Mesenteric fat pad (tissue), 1 donor: ENCODE results near the gene ATP6V0A1. TPM values are rescaled to one million over a fixed set of nuclear protein-coding genes. Genes with fewer than 3 reads are reported as not detected.
"Not testable (repeated sequence)": the region's sequence is repeated elsewhere in the genome, so short reads cannot be mapped to it uniquely, and the experiment has no call there.

Experiments used
- DNase-seq: peaks from one replicate; pipeline ENCODE4 v3.0.0-alpha.2; 2020; ENCODE audit warnings: low spot score
- total RNA-seq: library from RNA; stranded (reverse); fragmentation: NEBNext Ultra II Directional; extraction: Animal tissue kit (Norgen Biotek cat#: 25700); gene quantifications from one replicate; pipeline ENCODE4 v1.2.1, GENCODE V29; 2021
- donor health status: DM: yes; HTN: yes; CAD: no.

ATP6V0A1 gene
- total RNA-seq, 1 donor from 2014 or later: 84.1 TPM

DNA sequence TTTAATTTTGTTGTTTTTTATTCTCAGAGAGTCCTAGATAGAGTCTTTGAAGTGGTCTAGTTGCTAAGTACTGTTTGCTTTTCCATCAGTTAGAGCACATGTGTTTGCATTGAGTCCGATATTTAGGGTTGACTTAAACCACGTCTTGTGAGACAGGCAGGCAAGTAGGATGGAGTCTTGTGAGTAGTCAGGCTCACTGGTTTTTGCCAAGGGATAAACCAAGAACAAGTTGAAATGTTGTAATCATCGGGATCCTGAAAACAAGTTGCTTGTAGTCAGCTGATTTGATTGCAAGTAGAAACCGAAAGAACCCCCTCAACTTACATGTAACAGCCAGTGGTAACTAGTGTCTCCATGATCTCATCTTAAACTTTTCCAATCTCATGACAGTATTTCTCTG, 17.2 kb downstream of the ATP6V0A1 start:
- DNase-seq: no peak

DNA sequence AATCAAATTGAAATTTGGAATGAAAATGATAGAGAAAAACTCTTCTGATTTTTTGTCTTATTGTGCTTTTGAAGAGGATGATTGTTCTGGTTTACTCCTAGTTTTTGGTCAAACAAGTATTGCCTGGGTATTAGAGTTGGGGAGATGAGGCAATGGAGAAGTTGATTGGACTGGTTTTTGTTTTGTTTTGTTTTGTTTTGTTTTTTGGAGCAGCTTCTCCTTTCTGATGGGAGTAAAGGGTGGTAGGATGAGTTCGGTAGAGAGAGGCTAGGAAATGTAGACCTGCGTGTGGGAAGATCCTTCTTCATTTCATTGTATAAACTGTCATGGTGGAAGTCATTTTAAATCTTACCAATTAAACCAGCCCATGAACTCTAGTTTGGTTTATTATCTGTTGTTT, 17.7 kb downstream of the ATP6V0A1 start:
- DNase-seq: no peak

DNA sequence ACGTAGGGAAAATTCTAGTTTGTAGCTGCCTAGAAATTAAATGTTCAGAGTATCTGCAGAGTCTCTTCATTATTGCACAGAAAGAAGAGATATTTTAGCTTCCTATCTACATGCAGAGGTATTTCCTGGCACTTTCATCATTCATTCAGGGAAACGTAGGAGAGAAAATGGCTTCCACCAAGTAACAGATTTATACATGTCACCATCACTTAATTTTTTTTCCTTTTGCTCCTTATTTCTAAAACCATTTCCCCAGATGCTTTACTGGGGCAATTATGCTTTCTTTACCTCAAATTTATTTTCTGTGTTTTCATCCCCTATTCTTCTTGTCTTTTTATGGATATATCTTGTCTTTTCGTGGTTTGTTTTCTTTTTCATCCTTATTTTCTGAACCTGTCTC, 18.5 kb downstream of the ATP6V0A1 start:
- no peak for DNase-seq

DNA sequence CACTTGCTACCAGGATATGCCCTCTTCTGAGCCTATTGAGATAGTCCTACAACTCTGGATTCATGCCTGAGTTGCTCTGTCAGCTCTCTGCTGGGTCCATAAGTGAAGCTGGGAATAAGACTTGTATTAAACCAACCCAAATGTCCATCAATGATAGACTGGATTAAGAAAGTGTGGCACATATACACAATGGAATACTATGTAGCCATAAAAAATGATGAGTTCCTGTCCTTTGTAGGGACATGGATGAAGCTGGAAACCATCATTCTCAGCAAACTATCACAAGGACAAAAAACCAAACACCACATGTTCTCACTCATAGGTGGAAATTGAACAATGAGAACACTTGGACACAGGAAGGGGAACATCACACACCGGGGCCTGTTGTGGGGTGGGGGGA, 19.1 kb downstream of the ATP6V0A1 start:
- not testable (repeated sequence) for DNase-seq

DNA sequence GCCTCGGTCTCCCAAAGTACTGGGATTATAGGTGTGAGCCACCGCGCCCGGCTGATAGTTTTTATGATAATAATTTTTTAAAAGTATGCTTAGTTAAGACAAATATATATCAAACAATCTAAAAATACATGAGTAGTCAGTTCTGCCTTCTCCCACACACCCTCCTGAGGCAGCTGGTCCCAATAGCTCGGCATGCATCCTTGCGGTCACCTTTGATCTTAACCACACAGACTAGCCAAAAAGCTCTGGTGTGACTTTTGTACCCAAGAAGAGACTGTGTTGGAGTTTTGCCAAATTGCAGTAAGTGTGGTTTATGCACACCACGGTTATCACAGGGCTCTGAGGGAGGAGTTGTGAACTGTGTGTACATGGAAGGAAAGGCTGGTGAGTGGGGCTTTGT, 25.6 kb downstream of the ATP6V0A1 start:
- DNase-seq: no peak

DNA sequence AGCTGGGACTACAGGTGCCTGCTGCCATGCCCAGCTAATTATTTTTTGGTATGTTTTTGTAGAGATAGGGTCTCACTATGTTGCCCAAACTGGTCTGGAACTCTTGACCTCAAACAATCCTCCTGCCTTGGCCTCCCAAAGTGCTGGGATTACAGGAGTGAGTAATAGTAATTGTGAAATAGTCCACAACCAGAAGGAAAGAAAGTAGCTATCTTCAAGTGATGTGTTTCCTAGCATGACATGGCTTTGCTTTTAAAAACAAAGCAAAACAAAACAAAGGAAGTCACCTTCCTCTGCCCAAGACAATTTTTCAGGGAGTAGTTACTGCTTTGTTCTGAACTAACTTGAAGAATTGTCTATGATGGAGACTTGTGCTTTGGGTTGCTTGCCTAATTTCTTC, 27.0 kb downstream of the ATP6V0A1 start:
- no peak for DNase-seq

DNA sequence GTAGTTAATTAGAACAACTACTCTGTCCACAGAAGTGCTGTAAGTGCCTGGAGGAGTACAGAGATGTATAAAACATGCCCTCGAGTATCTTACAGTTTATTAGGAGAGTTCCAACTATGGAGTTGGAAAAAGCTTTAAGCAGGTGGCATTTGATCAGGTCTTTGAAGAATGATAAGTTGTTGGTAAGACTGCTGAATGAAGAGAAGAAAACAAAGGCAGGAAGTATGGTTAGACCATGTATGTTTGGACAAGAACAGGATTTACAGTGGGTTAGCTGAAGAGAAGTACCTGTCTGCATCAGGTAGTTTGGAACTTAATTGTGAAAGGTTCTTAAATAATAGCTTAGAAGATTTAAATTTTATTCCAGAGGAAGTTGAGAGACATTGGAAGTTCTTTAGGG, 29.4 kb downstream of the ATP6V0A1 start:
- no peak for DNase-seq

DNA sequence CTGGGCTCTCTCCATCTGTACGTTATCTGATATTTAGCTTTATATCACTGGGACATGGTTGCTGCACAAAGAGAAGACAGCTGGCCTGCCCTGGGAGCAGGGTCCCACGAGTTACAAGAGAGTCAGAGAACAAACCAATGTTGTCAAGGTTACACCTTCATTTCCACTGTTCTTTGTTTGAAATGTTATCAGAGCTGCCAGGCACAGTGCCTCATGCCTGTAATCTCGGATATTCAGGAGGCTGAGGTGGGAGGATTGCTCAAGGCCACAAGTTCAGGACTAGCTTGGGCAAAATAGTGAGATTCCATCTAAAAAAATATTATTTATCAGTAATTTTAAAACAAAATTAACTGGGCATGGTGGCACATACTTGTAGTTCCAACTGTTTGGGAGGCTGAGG, 34.6 kb downstream of the ATP6V0A1 start:
- no peak for DNase-seq

DNA sequence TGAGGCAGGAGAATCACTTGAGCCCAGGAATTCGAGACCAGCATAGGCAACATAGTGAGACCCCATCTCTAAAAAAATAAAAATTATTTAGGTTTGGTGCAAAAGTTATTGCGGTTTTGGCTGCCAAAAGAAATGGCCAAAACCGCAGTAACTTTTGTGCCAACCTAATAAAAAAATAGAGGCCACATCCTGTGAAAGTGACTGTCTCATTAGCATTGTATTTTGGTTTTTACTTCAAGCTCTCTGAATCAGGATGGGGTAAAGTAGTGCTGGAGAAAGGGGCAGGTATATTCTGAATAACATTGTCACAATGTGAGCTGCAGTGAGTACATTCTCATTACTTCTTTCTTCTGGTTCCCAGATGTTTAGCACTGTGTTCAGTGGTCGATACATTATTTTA, 36.0 kb downstream of the ATP6V0A1 start:
- DNase-seq: no peak

DNA sequence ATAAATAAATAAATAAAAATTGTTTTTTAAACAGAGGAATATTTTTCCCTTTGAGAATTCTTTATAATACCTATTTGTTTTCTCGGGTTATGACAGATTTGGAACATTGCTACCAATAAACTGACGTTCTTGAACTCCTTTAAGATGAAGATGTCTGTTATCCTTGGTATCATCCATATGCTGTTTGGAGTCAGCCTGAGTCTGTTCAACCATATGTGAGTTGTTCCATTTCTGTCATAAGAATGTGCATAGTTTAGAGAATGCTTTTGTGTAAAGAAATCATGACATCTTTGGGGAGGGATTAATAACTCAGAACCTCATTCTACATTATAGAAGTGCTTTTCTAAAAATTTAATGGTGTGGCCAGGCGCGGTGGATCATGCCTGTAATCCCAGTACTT, 40.1 kb downstream of the ATP6V0A1 start:
- no peak for DNase-seq

DNA sequence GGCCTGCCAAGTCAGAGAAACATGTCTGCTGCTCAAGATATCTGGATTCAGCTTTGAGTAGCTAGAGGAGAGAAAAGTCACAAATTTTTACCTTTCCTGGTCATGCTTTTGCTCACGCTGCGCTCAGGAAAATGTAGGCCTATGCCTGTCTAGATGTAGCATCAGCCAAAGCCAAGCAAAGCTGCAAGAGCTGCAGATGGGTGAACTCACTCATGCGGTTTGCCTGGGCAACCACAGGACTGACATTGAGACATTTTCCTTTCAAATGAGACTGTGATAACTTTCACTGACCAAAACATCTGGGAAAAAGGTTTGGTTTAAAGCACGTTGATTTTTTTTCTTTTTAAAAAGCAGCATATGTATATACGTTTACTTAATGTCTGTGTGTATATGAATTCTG, 43.4 kb downstream of the ATP6V0A1 start:
- no peak for DNase-seq

DNA sequence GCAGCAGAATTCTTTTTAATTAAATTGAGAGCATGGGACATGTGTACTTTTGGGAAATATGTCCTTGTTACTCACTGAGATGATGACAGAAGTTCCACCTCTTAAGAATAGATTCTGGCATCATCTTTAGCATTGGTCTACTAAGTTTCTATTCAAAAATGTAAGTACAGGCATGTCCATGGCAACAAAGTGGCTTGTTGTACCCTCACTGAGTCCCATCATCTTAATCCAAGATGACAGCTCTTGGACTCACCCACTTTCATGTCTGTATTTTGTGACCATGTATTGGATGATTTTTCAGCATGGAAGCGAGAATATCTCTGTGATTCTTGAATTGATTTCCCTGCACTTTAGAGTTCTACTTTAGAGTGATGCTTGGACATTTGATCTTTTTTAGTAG, 44.2 kb downstream of the ATP6V0A1 start:
- no peak for DNase-seq

DNA sequence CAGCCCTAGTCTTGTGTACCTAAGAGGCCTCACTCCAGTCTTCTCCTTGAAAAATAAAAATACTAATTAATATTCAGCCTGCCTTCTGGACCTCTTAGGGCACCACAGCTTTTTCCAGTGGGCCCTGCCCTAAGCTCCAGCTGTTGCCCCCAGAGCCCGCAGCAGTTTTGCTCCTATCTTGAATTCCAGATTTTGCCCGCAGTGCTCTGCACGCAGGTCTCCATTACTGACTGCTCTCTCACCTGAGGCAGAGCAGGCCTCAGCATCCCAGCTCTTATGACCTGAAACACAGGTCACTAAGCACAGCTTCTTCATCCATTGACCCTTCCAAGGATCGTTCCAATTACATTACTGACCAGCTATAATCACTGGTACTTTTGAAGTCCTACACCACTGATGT, 49.0 kb downstream of the ATP6V0A1 start:
- no peak for DNase-seq

DNA sequence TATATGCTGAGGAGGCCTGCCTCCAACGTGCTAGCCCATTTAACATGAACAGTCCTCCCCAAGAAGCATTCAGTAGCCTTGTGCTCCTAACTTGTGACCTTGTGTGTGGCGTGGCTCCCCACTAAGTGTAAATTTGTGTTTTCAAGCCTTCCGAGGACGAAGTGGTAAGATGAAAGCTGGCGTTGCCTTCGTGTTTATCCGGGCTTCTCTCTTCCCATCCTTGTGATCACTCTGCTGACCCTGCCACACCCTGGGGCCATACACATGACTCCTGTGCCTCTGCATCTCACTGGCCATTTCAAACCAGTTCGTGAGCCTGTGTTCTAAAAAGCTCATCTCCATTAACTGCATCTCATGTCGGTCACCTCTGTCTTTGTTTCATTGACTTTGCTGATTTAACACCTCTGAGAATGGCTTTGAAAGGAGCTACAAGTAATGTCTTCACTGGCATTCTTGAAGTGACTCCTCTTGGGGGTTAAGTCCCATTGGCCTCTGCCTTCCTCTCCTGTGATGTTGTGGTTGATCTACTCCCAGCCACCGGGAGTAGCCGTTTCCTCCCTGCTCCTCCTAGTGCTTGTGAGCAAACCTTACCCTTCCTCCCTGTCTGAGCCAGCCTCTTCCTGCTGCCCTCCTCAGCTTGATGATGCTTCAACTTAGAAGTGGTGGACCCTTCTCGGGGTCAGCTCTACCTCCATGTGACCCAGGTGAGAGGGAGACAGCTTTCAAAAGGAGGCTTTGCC, 49.9 kb downstream of the ATP6V0A1 start:
- DNase-seq: no peak

DNA sequence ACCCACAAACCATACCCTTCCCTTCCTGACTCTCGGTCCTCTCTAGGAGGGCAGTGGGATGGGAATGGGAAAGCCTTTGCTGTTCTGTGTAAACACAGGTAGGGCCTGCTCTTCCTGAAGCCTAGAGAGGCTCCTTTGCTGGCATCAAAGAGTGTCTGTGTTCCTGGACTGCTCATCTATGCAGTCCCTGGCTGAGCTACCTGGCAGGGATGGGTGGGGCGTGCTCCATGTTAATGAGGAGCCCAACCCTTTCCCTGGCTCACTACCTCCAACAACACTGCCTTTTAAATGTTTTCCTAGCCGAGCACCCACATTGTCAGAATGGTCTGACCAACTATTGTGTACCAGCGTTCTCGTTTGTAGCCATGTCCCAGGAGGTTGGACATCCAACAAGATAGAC, 50.7 kb downstream of the ATP6V0A1 start:
- DNase-seq: no peak

DNA sequence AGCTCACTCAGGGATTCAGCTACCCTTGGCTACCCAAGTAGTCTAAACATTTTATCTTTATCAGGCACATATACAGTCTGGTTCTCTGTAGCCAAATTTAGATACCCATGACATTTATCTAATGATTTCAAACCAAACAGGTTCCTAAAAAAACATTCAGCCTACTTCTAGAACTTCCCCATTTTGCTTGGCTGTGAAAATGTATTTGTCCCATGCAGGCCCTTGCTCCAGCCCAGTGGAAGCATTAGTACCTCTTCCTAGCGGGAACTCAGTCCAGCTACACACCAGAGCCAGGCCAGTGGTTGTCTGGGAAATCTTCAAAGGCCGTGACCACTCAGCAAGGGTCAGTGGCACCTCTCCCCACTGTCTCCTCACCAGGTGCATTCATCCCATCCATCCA, 51.2 kb downstream of the ATP6V0A1 start:
- DNase-seq: no peak

DNA sequence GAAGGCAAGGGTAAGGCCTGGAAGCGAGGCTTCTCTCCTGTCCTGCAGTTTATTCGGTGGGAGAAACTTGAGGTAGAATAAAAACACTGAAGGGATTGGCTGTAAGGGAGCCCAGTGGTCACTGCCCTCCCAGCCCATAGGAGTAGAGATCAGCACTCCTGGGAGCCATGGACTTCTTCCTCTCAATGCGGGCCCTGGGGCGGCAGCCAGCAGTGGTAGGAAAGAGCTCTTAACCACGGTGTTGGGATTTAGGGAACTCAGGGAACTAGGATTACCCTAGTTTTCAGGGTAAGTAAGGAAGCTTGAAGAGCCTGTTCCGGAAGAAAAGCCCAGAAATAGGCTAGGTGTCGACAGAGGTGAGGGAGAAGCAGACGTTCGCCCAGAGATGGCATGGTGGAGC, 53.6 kb downstream of the ATP6V0A1 start:
- DNase-seq: no peak

DNA sequence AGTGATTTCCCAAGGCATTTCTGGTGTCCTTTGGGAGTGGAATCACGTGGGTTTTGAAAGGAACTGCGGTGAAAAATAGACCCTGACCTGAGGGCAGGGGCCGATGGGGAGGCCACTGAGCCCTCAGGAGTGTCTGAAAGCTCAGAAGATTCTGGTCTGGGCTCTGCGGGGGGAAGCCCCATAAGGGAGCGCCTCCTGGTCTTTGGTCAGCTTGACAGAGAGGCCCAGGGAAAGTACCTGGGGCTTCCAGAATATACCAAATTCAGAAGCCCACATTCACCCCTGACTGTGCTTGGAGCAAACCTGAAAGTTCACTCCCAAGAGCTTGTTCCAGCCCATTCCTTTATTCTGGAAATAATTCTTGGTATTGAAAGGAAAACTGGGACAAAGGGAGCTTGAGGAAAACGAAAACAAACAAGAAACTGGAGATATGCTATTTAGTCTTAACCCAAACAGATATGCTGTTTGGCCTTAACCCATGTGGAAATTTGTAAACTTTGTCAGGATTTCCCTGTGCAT, 54.1 kb downstream of the ATP6V0A1 start:
- no peak for DNase-seq

DNA sequence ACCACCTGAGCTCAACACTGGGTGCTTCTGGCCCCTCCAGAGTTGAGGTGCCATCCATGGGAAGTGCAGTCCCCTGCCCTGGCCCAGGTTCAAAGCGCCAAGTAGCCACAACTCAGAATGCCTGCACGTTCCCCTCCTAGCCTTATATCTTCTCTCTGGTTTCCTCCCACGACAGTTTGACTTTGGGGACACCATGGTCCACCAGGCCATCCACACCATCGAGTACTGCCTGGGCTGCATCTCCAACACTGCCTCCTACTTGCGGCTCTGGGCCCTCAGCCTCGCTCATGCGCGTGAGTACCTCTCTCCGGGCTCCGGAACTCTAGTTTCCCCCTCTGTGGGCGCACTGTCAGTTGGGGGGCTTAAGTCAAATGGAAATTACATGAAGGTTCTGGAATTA, 55.0 kb downstream of the ATP6V0A1 start:
- DNase-seq: no peak

DNA sequence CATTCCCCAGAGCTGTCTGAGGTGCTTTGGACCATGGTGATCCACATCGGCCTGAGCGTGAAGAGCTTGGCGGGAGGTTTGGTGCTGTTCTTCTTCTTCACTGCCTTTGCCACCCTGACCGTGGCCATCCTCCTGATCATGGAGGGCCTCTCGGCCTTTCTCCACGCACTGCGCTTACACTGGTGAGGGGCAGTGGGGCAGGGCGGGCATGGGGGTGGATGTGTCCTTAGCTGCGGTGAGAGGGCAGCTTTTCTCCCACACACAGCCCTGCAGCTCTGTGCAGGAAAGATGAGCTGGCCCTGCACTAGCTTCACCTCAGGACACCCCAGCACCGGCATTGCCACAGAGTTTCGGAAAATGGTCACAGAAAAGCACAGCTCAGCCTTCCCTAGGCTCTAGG, 55.6 kb downstream of the ATP6V0A1 start:
- no peak for DNase-seq

DNA sequence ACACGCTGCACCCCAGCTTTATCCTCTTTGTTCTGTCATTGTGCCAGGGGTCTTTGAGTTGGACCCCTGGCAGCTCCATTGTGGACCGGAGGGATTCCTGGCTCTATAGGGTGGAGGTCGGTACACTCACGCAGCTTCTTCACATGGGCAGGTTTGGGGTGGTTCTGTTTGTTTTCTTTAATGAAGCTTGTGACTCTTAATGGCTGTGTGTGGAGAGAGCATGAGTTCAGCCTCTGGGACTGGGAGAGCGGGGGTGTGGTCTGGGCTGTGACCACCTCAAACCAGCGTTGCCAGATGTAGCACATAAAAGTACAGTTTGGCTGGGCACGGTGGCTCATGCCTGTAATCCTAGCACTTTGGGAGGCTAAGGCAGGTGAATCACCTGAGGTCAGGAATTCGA, 56.2 kb downstream of the ATP6V0A1 start:
- no peak for DNase-seq

DNA sequence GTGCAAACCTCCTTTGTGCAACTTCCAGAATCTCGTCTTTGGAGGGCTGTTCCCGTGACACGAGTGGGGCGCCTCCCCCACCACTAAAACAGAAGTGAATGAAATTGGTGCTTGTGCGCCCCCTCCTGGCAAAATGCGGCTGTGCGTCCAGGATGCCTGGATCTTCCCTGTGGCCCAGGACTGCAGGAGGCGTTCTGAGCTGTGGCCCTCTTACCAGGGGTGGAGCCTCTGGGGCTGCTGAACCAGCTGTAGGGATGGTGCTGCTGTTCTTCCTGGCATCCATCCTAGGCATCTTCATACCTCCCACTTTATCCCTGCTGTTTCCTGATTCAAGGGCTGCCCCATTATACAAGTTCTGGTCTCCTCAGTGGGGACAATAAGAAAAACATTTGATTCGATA, 58.8 kb downstream of the ATP6V0A1 start:
- no peak for DNase-seq

DNA sequence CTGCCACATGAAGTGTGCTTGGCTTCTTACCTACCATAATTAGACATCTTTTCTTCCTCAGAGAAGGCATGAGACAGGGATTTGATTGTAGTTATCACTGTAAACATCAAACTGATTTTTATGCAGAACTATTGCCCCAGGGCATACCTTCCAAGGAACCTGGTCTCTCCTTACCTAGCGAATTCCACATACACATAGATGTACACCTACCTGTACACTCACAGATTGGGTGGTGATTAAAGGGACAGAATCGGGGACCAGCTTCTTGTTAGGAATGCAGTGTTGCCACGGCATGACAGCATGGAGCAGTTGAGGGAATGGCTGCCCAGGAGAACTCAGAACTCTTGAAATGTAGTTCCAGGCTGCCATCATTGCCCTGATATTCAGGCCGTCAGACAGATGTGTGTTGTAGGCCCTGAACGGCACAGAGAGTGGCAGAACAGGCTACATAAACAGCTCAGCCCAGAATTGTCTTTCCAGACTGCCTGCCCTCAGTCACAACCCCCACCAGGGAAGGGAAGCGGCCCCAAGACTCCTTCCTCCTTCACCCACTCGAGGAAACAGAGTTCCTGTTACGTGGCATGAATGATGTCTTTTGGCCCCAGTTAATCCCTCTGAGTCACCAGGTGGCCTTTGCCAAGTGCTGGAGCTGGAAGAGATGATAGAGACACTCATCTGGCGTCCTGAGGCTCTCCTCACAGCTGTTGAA, 59.5 kb downstream of the ATP6V0A1 start:
- no peak for DNase-seq
